Measurements from ENCODE around the gene COG3.

DNA sequence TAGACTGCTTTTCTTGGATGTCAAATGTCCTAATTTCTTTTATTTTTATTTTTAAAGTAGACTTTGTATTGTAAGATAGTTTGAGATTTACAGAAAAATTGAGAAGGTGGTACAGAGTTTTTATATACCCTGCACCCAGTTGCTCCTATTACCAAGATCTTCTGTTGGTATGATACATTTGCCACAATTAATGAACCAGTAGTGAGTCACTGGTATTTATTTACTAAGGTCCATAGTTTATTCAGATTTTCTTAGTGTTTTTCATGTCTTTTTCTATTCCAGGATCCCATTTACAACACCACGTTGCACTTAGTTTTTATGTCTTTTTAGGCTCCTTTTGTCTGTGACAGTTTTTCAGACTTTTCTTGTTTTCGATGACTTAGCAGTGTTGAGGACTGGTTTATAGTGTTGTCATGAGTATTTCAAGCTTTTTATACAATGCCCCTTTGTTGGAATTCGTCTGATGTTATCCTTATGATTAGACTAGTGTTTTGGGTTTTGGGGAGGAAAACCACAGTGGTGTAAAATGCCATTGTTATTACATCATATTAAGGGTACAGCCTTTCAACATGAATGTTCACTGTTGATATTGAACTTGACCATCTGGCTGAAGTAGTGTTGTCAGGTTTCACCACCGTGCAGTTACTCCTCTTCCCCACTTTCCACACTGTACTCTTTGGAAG is 35.9 kb downstream of the COG3 start:
- TF ChIP-seq, protein P1, sequence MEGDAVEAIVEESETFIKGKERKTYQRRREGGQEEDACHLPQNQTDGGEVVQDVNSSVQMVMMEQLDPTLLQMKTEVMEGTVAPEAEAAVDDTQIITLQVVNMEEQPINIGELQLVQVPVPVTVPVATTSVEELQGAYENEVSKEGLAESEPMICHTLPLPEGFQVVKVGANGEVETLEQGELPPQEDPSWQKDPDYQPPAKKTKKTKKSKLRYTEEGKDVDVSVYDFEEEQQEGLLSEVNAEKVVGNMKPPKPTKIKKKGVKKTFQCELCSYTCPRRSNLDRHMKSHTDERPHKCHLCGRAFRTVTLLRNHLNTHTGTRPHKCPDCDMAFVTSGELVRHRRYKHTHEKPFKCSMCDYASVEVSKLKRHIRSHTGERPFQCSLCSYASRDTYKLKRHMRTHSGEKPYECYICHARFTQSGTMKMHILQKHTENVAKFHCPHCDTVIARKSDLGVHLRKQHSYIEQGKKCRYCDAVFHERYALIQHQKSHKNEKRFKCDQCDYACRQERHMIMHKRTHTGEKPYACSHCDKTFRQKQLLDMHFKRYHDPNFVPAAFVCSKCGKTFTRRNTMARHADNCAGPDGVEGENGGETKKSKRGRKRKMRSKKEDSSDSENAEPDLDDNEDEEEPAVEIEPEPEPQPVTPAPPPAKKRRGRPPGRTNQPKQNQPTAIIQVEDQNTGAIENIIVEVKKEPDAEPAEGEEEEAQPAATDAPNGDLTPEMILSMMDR (IDR thresholded peaks at IDR 0.05): no peak
- no peak for TF ChIP-seq POLR2A (IDR thresholded peaks at IDR 0.05)
